Suprapubic skin (tissue), 3 donors: ENCODE data around the gene PACS1.

ENCODE experiments used
- POLR2A ChIP-seq, 2 donors: fragments of 450-650 bp; IDR thresholded peaks; one replicate each; pipeline ENCODE4 v1.6.1; 2017; ENCODE audit warnings: antibody characterized with exemption in 2 of 2, mild to moderate bottlenecking in 2 of 2, moderate library complexity in 2 of 2
- TF ChIP-seq, protein P1 (sequence below), 2 donors: fragments of 200-600 bp in 1 of 2; fragments of 450-650 bp in 1 of 2; sonication (generic) in 1 of 2; IDR thresholded peaks; one replicate each; pipeline ENCODE4 v1.5.1; 2016 to 2019; ENCODE audit warnings: antibody characterized with exemption in 2 of 2, mild to moderate bottlenecking in 1 of 2, moderate library complexity in 1 of 2

- TF ChIP-seq POLR2A (IDR thresholded peaks at IDR 0.05) = no peak
- TF ChIP-seq, protein P1, sequence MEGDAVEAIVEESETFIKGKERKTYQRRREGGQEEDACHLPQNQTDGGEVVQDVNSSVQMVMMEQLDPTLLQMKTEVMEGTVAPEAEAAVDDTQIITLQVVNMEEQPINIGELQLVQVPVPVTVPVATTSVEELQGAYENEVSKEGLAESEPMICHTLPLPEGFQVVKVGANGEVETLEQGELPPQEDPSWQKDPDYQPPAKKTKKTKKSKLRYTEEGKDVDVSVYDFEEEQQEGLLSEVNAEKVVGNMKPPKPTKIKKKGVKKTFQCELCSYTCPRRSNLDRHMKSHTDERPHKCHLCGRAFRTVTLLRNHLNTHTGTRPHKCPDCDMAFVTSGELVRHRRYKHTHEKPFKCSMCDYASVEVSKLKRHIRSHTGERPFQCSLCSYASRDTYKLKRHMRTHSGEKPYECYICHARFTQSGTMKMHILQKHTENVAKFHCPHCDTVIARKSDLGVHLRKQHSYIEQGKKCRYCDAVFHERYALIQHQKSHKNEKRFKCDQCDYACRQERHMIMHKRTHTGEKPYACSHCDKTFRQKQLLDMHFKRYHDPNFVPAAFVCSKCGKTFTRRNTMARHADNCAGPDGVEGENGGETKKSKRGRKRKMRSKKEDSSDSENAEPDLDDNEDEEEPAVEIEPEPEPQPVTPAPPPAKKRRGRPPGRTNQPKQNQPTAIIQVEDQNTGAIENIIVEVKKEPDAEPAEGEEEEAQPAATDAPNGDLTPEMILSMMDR (IDR thresholded peaks at IDR 0.05) = no peak
Measured at GRCh38 chr11:66075273-66075672, 5.2 kb downstream of the PACS1 start.
